ENCODE results near the gene MLLT3. TPM values are rescaled to one million over a fixed set of nuclear protein-coding genes. Genes with fewer than 3 reads are reported as not detected.

The MLLT3 gene
- total RNA-seq, 1 donor from 2014 or later = 7.7 TPM

- Mint-ChIP-seq H3K9me3 (ENCODE audit: low read depth) (no peaks in the 10 kb centered on the region), H3K36me3 (ENCODE audit: low read depth) (no peaks in the 10 kb centered on the region), H3K4me3 (ENCODE audit: unreplicated experiment) (no peak overlapping the region), H3K4me1 (ENCODE audit: low read depth) (peaks cover 15% of the 10 kb centered on the region), H3K27me3 (ENCODE audit: low read depth) (peaks cover 1% of the 10 kb centered on the region), H3K27ac (ENCODE audit: unreplicated experiment) (no peak overlapping the region)
- no peak for DNase-seq (ENCODE audit: low spot score)
- no peak for TF ChIP-seq CTCF (IDR thresholded peaks at IDR 0.05)
Observed at GRCh38 chr9:20379804-20380225, 242.5 kb downstream of the MLLT3 start.

- H3K36me3 Mint-ChIP-seq (ENCODE audit: low read depth) = no peaks in the 10 kb centered on the region
- no peak for DNase-seq (ENCODE audit: low spot score)
- no peaks in the 10 kb centered on the region for H3K9me3 Mint-ChIP-seq (ENCODE audit: low read depth)
- no peak for TF ChIP-seq CTCF (IDR thresholded peaks at IDR 0.05)
- H3K4me1 Mint-ChIP-seq (ENCODE audit: low read depth) = peaks cover 12% of the 10 kb centered on the region
- H3K4me3 Mint-ChIP-seq (ENCODE audit: unreplicated experiment) = no peak overlapping the region
- H3K27me3 Mint-ChIP-seq (ENCODE audit: low read depth) = peaks cover 1% of the 10 kb centered on the region
- H3K27ac Mint-ChIP-seq (ENCODE audit: unreplicated experiment) = no peak overlapping the region
Observed at GRCh38 chr9:20378851-20379250, 243.4 kb downstream of the MLLT3 start.

- no peak for TF ChIP-seq CTCF (IDR thresholded peaks at IDR 0.05)
- peaks cover 1% of the 10 kb centered on the region for H3K27me3 Mint-ChIP-seq (ENCODE audit: low read depth)
- no peaks in the 10 kb centered on the region for H3K36me3 Mint-ChIP-seq (ENCODE audit: low read depth)
- no peak overlapping the region for H3K4me3 Mint-ChIP-seq (ENCODE audit: unreplicated experiment)
- H3K9me3 Mint-ChIP-seq (ENCODE audit: low read depth) = no peaks in the 10 kb centered on the region
- H3K4me1 Mint-ChIP-seq (ENCODE audit: low read depth) = peaks cover 9% of the 10 kb centered on the region
- no peak overlapping the region for H3K27ac Mint-ChIP-seq (ENCODE audit: unreplicated experiment)
- DNase-seq (ENCODE audit: low spot score) = no peak
Observed at GRCh38 chr9:20377790-20378189, 244.5 kb downstream of the MLLT3 start.

GRCh38 chr9:20376731-20377375 lies 245.4 kb downstream of the MLLT3 start:
- no peak for TF ChIP-seq CTCF (IDR thresholded peaks at IDR 0.05)
- Mint-ChIP-seq H3K4me3 (ENCODE audit: unreplicated experiment) (no peak overlapping the region), H3K9me3 (ENCODE audit: low read depth) (no peaks in the 10 kb centered on the region), H3K27me3 (ENCODE audit: low read depth) (peaks cover 1% of the 10 kb centered on the region), H3K4me1 (ENCODE audit: low read depth) (no peaks in the 10 kb centered on the region), H3K36me3 (ENCODE audit: low read depth) (no peaks in the 10 kb centered on the region), H3K27ac (ENCODE audit: unreplicated experiment) (no peak overlapping the region)
- DNase-seq (ENCODE audit: low spot score) = no peak

- peaks cover 1% of the 10 kb centered on the region for H3K27me3 Mint-ChIP-seq (ENCODE audit: low read depth)
- DNase-seq (ENCODE audit: low spot score) = no peak
- H3K4me3 Mint-ChIP-seq (ENCODE audit: unreplicated experiment) = no peak overlapping the region
- H3K9me3 Mint-ChIP-seq (ENCODE audit: low read depth) = no peaks in the 10 kb centered on the region
- no peak for TF ChIP-seq CTCF (IDR thresholded peaks at IDR 0.05)
- H3K4me1 Mint-ChIP-seq (ENCODE audit: low read depth) = no peaks in the 10 kb centered on the region
- no peaks in the 10 kb centered on the region for H3K36me3 Mint-ChIP-seq (ENCODE audit: low read depth)
- no peak overlapping the region for H3K27ac Mint-ChIP-seq (ENCODE audit: unreplicated experiment)
Observed at GRCh38 chr9:20376042-20376441, 246.3 kb downstream of the MLLT3 start.
